Keratinocyte (primary cell): ENCODE data around the gene FAM237A. TPM values are rescaled to one million over a fixed set of nuclear protein-coding genes. Genes with fewer than 3 reads are reported as not detected.

ENCODE experiments used
- DNase-seq: peaks from one replicate; pipeline ENCODE4 v3.0.0-alpha.2; 2011; ENCODE audit warnings: low read depth, missing footprints, low spot score
- FAIRE-seq: peaks from 2 replicates; lab custom pipeline; 2011; peaks lifted over from hg19 to GRCh38; lab: Jason Lieb, UNC
- H2AFZ ChIP-seq: 2 replicates; pipeline ENCODE4 v1.6.0; 2012; ENCODE audit warnings: low read length, control low read depth, inconsistent platforms; ENCODE audit not compliant: control insufficient read depth
- H3K27ac ChIP-seq: 2 replicates; pipeline ENCODE4 v1.5.1; 2011; ENCODE audit warnings: low read length; ENCODE audit not compliant: control insufficient read depth, insufficient read depth
- H3K27me3 ChIP-seq: 3 replicates; pipeline ENCODE4 v1.6.0; 2011; ENCODE audit warnings: low read length; ENCODE audit not compliant: control insufficient read depth, insufficient read depth; ENCODE audit errors: extremely low read depth
- H3K36me3 ChIP-seq, 2 experiments: 2 replicates in 1 of 2; 3 replicates in 1 of 2; pipeline ENCODE4 v1.5.1; 2011; ENCODE audit warnings: low read length in 2 of 2, mild to moderate bottlenecking in 1 of 2; ENCODE audit not compliant: control insufficient read depth in 2 of 2, insufficient read depth in 2 of 2; ENCODE audit errors: extremely low read depth in 1 of 2
- H3K4me1 ChIP-seq: 3 replicates; pipeline ENCODE4 v1.5.1; 2011; ENCODE audit warnings: low read length; ENCODE audit not compliant: control insufficient read depth, insufficient read depth; ENCODE audit errors: extremely low read depth
- H3K4me2 ChIP-seq: 3 replicates; pipeline ENCODE4 v1.6.0; 2011; ENCODE audit warnings: low read depth, low read length; ENCODE audit not compliant: control insufficient read depth, insufficient read depth; ENCODE audit errors: extremely low read depth
- H3K4me3 ChIP-seq, 3 experiments: fragments of 200-600 bp in 1 of 3; sonication (generic) in 1 of 3; 2 replicates in 2 of 3; 3 replicates in 1 of 3; pipeline ENCODE4 v1.5.1; 2011 to 2016; ENCODE audit warnings: low read length in 3 of 3, mild to moderate bottlenecking in 3 of 3, control low read depth in 2 of 3, inconsistent platforms in 1 of 3, low read depth in 1 of 3, mixed read lengths in 1 of 3, mixed run types in 1 of 3, moderate library complexity in 1 of 3; ENCODE audit not compliant: control insufficient read depth in 2 of 3, insufficient read depth in 2 of 3; ENCODE audit errors: extremely low read depth in 1 of 3
- H3K79me2 ChIP-seq: 2 replicates; pipeline ENCODE4 v1.6.0; 2012; ENCODE audit warnings: low read length; ENCODE audit not compliant: control insufficient read depth, insufficient read depth
- H3K9ac ChIP-seq: 3 replicates; pipeline ENCODE4 v1.6.0; 2011; ENCODE audit warnings: low read length; ENCODE audit not compliant: control insufficient read depth, insufficient read depth; ENCODE audit errors: extremely low read depth
- H3K9me1 ChIP-seq: 3 replicates; pipeline ENCODE4 v1.6.0; 2011; ENCODE audit warnings: low read length; ENCODE audit not compliant: control insufficient read depth, insufficient read depth; ENCODE audit errors: extremely low read depth
- H3K9me3 ChIP-seq: 2 replicates; pipeline ENCODE4 v1.5.1; 2012; ENCODE audit warnings: low read depth, low read length; ENCODE audit not compliant: control insufficient read depth
- H4K20me1 ChIP-seq: 3 replicates; pipeline ENCODE4 v1.6.0; 2011; ENCODE audit warnings: low read length; ENCODE audit not compliant: control insufficient read depth, insufficient read depth; ENCODE audit errors: extremely low read depth
- CTCF ChIP-seq, 3 experiments: IDR thresholded peaks in 1 of 3; conservative IDR thresholded peaks in 1 of 3; optimal IDR thresholded peaks in 1 of 3; 2 replicates in 2 of 3; 3 replicates in 1 of 3; pipeline versions ENCODE3 to v1.5.1; 2011; ENCODE audit warnings: low read length in 3 of 3, mild to moderate bottlenecking in 3 of 3, moderate library complexity in 2 of 3, control low read depth in 1 of 3, inconsistent platforms in 1 of 3; ENCODE audit not compliant: insufficient read depth in 2 of 3; ENCODE audit errors: extremely low read depth in 1 of 3
- EZH2 ChIP-seq: IDR thresholded peaks from one replicate; pipeline ENCODE4 v1.6.1; 2012; ENCODE audit warnings: inconsistent platforms, mild to moderate bottlenecking, low read length, moderate library complexity
- dilution Hi-C: fragments of 300-500 bp; cut with MboI; formaldehyde crosslinking; loops from one replicate; pipeline ENCODE4 v1.7.0; 2020; ENCODE audit warnings: low sequenced_read_pairs; ENCODE audit not compliant: extremely low pct_ligation_motif_present
- polyA minus RNA-seq, 3 experiments: library from RNA; depleted of rRNA, polyadenylated mRNA; stranded (reverse); fragments of >200 nt; gene quantifications; 1 replicate in 1 of 3; 2 replicates in 1 of 3; 3 replicates in 1 of 3; pipeline ENCODE4 v1.2.3, GENCODE V29; 2011
- polyA plus RNA-seq, 5 experiments: library from polyadenylated mRNA; depleted of rRNA in 3 of 5; stranded (reverse) in 3 of 5; stranded (forward) in 1 of 5; unstranded in 1 of 5; fragments of >200 nt; gene quantifications; 1 replicate in 1 of 5; 2 replicates in 3 of 5; 3 replicates in 1 of 5; pipeline versions ENCODE4 v1.2.1 to v1.2.3, GENCODE V29; 2011 to 2012; ENCODE audit warnings: missing spikeins in 2 of 5, low read depth in 1 of 5, low replicate concordance in 1 of 5

FAM237A gene
- polyA plus RNA-seq = not detected in 3 replicates
- not detected for polyA plus RNA-seq (2011; ENCODE audit: low read depth)
- not detected in 2 replicates for polyA plus RNA-seq (2011; cell fraction: cytosol; rRNA removed)
- not detected in 2 replicates for polyA plus RNA-seq (2011; cell fraction: nucleus; rRNA removed)
- not detected in 2 replicates for polyA plus RNA-seq (2012; ENCODE audit: low replicate concordance)
- not detected in 3 replicates for polyA minus RNA-seq
- not detected for polyA minus RNA-seq (2011; cell fraction: cytosol; rRNA and poly(A)+ RNA removed)
- not detected in 2 replicates for polyA minus RNA-seq (2011; cell fraction: nucleus; rRNA and poly(A)+ RNA removed)

GRCh38 chr2:206642075-206643025, at the start of gene FAM237A:
FAM237A (plus strand) TSS chr2:206642487; CDS start chr2:206644237, 1,750 bp downstream.
- Histone ChIP-seq H3K4me3 (no peak within 1 kb of the TSS), H3K9ac (no peak within 1 kb of the TSS), H3K27me3 (peaks cover 17% of the 10 kb centered on the region), H3K4me2 (peak within 1 kb of the TSS; percentile 32), H3K4me1 (no peaks in the 10 kb centered on the region), H3K36me3 (no peaks in the 10 kb centered on the region), H3K9me1 (no peaks in the 10 kb centered on the region), H4K20me1 (no peaks in the 10 kb centered on the region), H2AFZ (no peak within 1 kb of the TSS), H3K27ac (no peak within 1 kb of the TSS), H3K79me2 (no peaks in the 10 kb centered on the region), H3K9me3 (no peaks in the 10 kb centered on the region)
- DNase-seq = peak; percentile 9
- peak; percentile 34 for FAIRE-seq
- dilution Hi-C loops = no loop called here
- TF ChIP-seq CTCF (optimal IDR thresholded peaks at IDR 0.05 in 1 of 3, IDR thresholded peaks at IDR 0.05 in 1 of 3, conservative IDR thresholded peaks at IDR 0.05 in 1 of 3; ENCODE audit: extremely low read depth in 1 of 3, insufficient read depth in 2 of 3, low read length in 3 of 3) = no peak
- peak; percentile 92 for TF ChIP-seq EZH2

GRCh38 chr2:206597717-206598218, 44.5 kb upstream of the FAM237A start:
- Histone ChIP-seq H3K9me3 (no peaks in the 10 kb centered on the region), H3K9me1 (no peaks in the 10 kb centered on the region), H4K20me1 (no peaks in the 10 kb centered on the region), H2AFZ (no peak overlapping the region), H3K4me3 (no peak overlapping the region), H3K27ac (no peak overlapping the region), H3K9ac (no peak overlapping the region), H3K4me1 (no peaks in the 10 kb centered on the region), H3K36me3 (no peaks in the 10 kb centered on the region), H3K79me2 (no peaks in the 10 kb centered on the region), H3K27me3 (no peaks in the 10 kb centered on the region), H3K4me2 (no peak overlapping the region)
- no peak for FAIRE-seq
- no peak for DNase-seq
- no peak for TF ChIP-seq CTCF (optimal IDR thresholded peaks at IDR 0.05 in 1 of 3, IDR thresholded peaks at IDR 0.05 in 1 of 3, conservative IDR thresholded peaks at IDR 0.05 in 1 of 3; ENCODE audit: extremely low read depth in 1 of 3, insufficient read depth in 2 of 3, low read length in 3 of 3)
- TF ChIP-seq EZH2 = no peak
- dilution Hi-C loops = no loop called here
